Nephron (organoid): ENCODE results near the gene COL16A1.

ENCODE experiments used
- H3K27ac Mint-ChIP-seq, 3 experiments: 2 replicates each; pipeline ENCODE4 v1.8.0; 2020; ENCODE audit warnings: mixed read lengths in 3 of 3, mild to moderate bottlenecking in 2 of 3, moderate library complexity in 1 of 3
- H3K27me3 Mint-ChIP-seq: 2 replicates; pipeline ENCODE4 v1.8.0; 2021; ENCODE audit warnings: low read depth, mild to moderate bottlenecking, moderate library complexity, mixed read lengths
- H3K36me3 Mint-ChIP-seq: 2 replicates; pipeline ENCODE4 v1.8.0; 2020; ENCODE audit warnings: low read depth, mixed read lengths
- H3K4me1 Mint-ChIP-seq: 2 replicates; pipeline ENCODE4 v1.8.0; 2020; ENCODE audit warnings: mixed read lengths
- H3K4me3 Mint-ChIP-seq, 3 experiments: 2 replicates each; pipeline ENCODE4 v1.8.0; 2020; ENCODE audit warnings: mild to moderate bottlenecking in 3 of 3, mixed read lengths in 3 of 3, moderate library complexity in 2 of 3
- H3K9me3 Mint-ChIP-seq: 2 replicates; pipeline ENCODE4 v1.8.0; 2020; ENCODE audit warnings: mixed read lengths
- CTCF ChIP-seq, 3 experiments: fragments of 200-600 bp; sonication (generic); IDR thresholded peaks; one replicate each; pipeline ENCODE4 v1.5.0; 2021; ENCODE audit warnings: antibody characterized with exemption in 3 of 3; ENCODE audit not compliant: unreplicated experiment in 3 of 3

COL16A1 gene

GRCh38 chr1:31615414-31615813 lies 88.4 kb downstream of the COL16A1 start:
- peaks cover 43% of the 10 kb centered on the region for H3K27me3 Mint-ChIP-seq
- no peaks in the 10 kb centered on the region for H3K9me3 Mint-ChIP-seq
- no peak for TF ChIP-seq CTCF (IDR thresholded peaks at IDR 0.05; ENCODE audit: unreplicated experiment in 3 of 3)
- no peak overlapping the region for H3K27ac Mint-ChIP-seq
- H3K36me3 Mint-ChIP-seq: no peaks in the 10 kb centered on the region
- peaks cover 16% of the 10 kb centered on the region for H3K4me1 Mint-ChIP-seq
- peak overlapping the region; percentile 4 to 29 (median 16) for H3K4me3 Mint-ChIP-seq

GRCh38 chr1:31614414-31615005 lies 89.3 kb downstream of the COL16A1 start:
- peaks cover 43% of the 10 kb centered on the region for H3K27me3 Mint-ChIP-seq
- TF ChIP-seq CTCF (IDR thresholded peaks at IDR 0.05; ENCODE audit: unreplicated experiment in 3 of 3): no peak
- H3K4me3 Mint-ChIP-seq: no peak overlapping the region
- no peaks in the 10 kb centered on the region for H3K9me3 Mint-ChIP-seq
- no peaks in the 10 kb centered on the region for H3K36me3 Mint-ChIP-seq
- H3K4me1 Mint-ChIP-seq: peaks cover 23% of the 10 kb centered on the region
- H3K27ac Mint-ChIP-seq: no peak overlapping the region

DNA sequence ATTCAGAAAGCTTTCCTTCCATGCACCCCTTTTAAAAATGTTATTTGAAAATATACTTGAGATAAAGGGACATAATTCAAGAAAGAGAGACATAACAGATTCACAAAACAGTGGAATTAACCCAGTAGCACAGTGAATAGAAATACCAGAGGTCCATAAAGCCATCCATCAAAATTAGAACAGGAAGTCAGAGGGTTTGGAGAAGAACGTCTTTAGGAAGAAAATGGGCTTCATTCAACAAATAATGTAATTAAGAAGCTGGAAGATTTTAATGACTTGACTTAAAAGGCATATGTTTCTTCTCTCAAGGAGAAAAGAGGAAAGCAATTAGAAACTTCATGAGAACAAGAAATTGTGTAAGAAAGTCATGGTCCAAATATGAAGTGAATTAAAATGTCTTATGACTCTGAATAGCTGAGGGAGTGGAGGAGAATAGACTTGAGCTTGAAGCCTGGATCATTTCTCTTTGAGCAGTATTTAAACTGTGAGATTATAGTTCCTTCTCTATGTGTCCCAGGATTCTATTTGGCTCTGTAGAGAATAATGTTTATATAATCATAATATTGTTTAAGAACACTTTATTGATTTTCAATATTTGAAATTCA lies 94.2 kb downstream of the COL16A1 start:
- H3K27ac Mint-ChIP-seq: peak overlapping the region; percentile 1 to 27 (median 9)
- H3K36me3 Mint-ChIP-seq: no peaks in the 10 kb centered on the region
- H3K4me3 Mint-ChIP-seq: no peak overlapping the region
- peaks cover 14% of the 10 kb centered on the region for H3K4me1 Mint-ChIP-seq
- no peaks in the 10 kb centered on the region for H3K9me3 Mint-ChIP-seq
- peaks cover 4% of the 10 kb centered on the region for H3K27me3 Mint-ChIP-seq
- no peak for TF ChIP-seq CTCF (IDR thresholded peaks at IDR 0.05; ENCODE audit: unreplicated experiment in 3 of 3)

- Mint-ChIP-seq H3K4me1 (peaks cover 9% of the 10 kb centered on the region), H3K27me3 (no peaks in the 10 kb centered on the region), H3K36me3 (no peaks in the 10 kb centered on the region), H3K27ac (no peak overlapping the region), H3K4me3 (no peak overlapping the region), H3K9me3 (no peaks in the 10 kb centered on the region)
- TF ChIP-seq CTCF (IDR thresholded peaks at IDR 0.05; ENCODE audit: unreplicated experiment in 3 of 3): no peak
Measured at GRCh38 chr1:31607360-31607759, 96.5 kb downstream of the COL16A1 start.

DNA sequence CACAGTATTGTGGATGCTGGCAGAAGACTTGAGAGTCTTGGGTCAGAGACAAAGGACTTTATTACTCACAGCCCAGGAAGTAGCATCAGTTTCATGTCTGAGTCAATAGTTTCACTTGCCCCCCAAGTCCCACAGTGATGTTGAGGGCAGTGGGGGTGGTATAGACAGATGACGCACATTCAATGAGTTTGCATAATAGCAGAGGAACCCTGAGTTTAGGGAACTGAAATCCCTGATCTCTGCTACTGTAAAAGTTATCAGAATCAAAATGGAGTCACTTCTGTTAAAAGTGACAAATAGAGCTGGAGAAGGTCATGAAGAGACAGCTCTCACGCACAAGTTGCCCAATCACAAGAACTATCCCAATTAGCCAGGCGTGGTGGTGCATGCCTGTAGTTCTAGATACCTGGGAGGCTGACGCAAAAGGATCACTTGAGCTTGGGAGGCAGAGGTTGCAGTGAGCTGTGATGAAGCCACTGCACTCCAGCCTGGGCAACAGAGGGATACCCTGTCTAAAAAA lies 97.8 kb downstream of the COL16A1 start:
- Mint-ChIP-seq H3K4me1 (peaks cover 9% of the 10 kb centered on the region), H3K27me3 (no peaks in the 10 kb centered on the region), H3K4me3 (no peak overlapping the region), H3K27ac (no peak overlapping the region), H3K9me3 (no peaks in the 10 kb centered on the region), H3K36me3 (no peaks in the 10 kb centered on the region)
- TF ChIP-seq CTCF (IDR thresholded peaks at IDR 0.05; ENCODE audit: unreplicated experiment in 3 of 3): no peak
